Measurements from ENCODE around the gene CHRND.

CHRND gene

GRCh38 chr2:232525791-232526371, at the start of gene CHRND:
Gene CHRND, plus strand, starts transcription at chr2:232526160. Its CDS starts 56 bp downstream, at chr2:232526216.
- no peak for DNase-seq (ENCODE audit: low read depth)

DNA sequence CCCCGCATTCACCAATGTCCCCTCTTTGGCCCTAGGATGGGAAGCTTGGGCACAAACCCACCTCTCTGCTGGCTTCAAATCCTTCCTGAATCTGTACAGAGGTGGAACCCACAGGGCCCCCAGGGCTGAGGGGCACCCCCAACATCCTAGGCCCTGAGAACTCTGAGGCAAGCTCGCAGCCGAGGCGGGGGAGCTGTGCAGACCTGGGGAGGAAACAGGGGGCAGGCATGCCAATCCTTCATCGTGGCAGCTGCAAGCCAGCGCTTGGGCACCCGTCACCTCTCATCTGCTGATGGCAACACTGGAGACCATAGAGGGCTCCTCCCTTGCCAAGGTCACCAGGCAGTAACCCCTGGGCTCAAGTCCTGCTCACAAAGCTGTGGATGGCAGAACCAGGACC, 49.2 kb upstream of the CHRND start:
- no peak for DNase-seq (ENCODE audit: low read depth)

GRCh38 chr2:232477751-232478510, 48.0 kb upstream of the CHRND start:
- DNase-seq (ENCODE audit: low read depth) = no peak

DNA sequence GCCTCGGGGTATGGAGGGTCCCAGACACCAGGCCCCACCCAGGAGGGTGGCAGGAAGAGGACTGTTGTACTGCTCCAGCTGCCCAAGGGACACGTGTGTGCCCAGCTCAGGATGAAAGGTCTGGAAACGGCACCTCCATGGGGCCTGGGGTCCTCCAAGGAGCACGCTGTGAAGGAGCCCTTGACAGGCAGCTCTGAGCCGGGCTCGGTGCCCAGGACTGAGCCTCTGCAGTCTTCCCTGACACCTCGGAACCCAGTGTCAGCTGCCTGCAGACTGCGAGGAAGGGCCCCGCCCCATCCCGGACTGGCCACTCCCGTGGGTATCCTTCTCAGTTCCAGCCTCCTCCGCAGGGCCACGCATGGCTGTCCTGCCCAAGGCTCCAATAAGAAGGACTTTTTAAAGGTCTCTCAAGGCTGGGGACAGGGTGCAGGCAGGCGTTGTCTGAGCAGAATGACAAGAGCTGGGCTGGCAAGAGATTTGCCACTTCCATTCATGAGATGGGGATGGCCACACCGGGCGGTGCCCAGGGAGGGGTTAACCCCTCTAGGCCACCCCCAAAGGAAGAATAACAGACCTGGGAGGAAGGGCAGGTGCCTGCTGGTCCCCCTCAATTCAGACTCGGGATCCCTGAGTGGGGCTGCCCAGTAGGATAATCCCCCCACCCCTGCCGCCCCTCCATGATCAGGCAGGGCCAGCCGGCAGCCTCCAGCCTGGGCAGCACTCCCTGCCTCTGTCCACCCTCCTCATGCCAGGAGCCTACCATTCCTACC, 47.2 kb upstream of the CHRND start:
- DNase-seq (ENCODE audit: low read depth) = no peak

- no peak for DNase-seq (ENCODE audit: low read depth)
These were observed 46.4 kb upstream of the CHRND start for GRCh38 chr2:232479341-232480200.

- DNase-seq (ENCODE audit: low read depth) = no peak
These were observed 45.5 kb upstream of the CHRND start for GRCh38 chr2:232480201-232481190.

DNA sequence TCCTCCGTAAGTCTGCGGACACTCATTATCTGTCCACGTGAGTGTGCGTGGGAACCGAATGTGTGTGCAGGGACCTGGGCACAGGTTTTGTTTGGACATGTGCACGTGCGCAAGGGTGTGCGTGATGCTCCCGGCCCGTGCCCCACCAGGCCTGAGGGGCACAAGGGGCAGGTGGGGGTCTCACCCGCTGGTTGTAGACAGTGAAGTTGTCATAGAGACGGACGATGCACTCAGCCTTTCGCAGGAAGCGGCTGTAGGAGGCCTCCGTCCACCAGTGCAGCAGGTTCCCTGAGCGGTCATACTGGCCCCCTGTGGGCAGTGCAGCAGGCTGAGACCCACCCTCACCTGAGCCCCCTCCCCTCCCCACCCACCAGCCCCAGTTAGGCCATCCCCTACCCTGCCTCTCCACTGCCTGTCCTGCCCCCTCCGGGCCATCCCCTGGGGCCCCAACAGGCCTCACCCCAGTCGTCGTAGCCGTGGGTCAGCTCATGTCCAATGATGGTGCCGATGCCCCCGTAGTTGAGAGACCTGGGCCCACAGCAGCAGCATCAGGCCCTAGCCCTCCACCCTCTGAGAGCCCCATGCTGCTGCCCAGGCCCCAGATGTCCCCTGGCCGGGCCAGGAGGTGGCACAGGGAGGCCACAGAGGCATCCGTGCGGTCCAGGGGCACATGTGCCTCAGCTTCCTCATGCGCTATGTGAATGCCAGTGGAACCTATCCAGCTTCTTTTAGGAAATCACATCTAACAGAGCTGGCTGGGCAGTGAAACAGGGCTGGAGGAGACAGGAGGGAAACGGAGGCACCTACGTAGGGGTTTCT, 44.4 kb upstream of the CHRND start:
- DNase-seq (ENCODE audit: low read depth) = no peak

DNA sequence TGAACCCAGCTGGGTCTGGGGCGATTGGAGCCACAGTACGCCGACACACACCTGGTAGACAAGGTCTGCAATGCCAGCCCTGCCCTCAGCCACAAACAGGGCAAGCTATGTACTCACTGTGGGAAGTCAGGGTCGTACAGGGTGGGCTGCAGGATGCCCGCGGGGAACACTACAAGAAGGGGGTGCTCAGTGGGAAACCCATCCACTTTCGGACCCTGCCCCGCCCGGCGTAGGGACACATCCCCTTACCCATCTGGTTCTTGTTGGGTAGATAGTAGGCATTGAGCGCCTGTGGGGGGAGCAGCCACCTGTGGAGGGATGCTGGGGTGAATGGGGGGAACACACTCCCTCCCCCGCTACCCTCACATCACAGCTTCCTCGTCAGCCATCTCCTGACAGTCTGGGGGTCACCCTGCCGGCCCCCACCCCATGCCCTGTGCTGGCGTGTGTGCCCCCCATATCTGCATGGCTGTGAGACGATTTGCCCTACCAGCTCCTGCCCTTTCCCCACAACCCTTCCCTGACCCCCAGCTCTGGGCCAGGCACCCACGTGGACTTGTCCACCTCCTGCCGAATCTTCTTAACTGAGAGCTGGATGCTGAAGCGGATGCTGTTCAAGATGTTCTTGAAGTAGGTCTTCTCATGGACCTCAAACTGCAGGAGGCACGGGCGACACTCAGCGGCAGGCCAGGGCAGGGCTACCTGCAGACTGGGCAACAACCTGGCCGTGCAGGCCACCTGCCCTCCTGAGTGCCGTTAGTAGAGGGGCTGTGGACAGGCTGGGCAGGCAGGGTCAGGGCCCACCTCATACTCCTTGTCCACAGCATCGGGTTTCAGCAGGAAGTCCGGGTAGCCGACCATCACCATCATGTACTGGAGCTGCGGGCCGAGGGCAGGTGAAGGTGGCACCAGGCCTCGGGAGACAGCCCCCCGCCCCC, 43.4 kb upstream of the CHRND start:
- DNase-seq (ENCODE audit: low read depth) = no peak

DNA sequence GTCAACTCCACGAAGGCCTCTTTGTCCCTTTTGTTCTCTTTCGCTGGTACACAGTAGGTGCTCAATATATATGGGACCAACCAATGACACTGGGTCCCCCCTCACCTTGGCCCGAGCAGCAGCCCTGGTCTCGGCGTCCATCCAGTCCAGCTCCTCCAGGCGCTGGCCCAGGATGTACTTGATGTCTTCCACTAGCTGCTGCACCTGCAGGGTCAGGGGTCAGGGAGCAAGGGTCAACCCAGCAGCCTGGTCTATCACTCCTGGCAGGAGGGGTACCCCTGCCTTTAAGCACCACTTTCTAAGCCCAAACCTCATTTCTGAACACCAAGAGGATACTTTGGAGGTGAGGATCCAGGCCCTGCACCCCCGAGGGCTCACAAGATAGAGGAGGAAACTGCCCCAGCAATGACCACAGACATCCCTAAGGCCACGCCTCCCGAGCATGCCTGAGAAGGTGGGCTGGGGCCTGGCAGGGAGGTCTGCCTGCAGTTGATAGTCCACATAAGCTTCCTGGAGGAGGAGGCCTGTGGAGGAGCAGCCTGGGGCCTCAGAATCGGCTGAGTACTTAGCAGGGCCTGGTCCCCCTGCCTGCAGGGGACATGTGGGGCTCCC, 42.5 kb upstream of the CHRND start:
- no peak for DNase-seq (ENCODE audit: low read depth)

DNA sequence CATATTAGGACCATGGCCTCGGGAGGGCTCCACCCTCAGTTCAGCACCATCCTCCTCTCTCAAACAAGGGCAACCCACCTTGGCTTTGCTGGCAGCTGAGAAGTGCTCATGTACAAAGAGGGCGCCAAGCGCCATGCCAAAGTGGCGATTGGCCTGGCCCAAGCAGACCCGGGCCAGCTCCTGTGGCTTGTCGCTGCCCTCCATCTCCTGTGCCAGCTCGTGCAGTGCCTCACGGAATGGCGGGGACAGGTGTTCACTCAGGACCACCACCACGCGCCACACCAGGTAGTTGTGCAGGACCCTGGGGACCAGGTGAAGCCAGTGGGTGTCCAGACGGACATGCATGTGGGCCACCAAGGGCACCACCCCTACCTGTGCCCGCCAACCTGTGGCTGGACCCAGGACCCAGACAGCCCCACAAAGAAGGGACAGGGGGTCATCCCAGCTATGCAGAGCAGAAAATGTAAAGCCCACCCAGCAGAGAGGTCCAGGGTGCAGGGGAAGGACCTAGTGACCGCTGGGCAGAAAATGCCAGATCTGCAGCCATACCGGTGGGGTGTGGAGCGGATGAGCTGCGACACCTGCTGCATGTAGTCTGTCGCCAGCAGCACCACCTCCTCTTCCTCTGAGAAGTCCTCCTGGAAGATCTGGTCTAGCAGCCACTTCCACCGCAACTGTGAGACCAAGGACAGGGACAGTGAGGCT, 41.9 kb upstream of the CHRND start:
- DNase-seq (ENCODE audit: low read depth) = no peak

DNA sequence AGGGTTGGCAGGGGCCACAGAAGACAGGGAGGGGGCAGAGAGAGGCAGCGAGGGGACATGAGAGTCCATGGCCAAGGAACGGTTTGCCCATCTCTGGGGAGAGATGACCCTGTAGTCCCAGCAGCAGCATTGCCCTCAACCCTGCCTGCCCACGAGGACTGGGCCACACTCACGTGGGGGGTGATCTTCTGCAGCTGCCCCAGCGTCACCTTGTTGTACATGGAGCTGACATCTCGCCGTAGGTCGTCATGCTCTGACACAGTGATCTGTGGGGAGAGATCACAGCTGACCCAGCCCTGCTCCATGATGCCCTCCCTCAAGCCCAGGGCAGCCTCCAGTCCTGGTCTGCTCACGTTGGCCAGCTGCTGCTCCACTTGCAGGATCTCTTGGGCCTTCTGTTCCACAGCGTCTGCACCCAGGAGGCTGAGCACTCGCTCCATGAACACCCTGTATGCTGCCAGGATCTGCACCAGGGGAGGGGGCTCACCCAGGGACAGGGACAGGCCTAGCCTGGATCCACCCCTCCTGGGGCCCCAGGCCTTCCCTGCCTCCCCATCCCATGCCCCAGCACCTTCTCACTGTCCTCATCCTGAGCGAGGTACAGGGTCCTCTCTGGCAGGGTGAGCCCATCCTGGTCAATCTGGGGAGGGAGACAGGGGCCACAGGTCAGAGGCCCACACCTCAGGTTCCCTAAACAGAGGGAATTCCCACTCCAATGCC, 41.2 kb upstream of the CHRND start:
- no peak for DNase-seq (ENCODE audit: low read depth)

GRCh38 chr2:232485348-232485756, 40.6 kb upstream of the CHRND start:
- DNase-seq (ENCODE audit: low read depth) = no peak

GRCh38 chr2:232485757-232486557, 40.0 kb upstream of the CHRND start:
- DNase-seq (ENCODE audit: low read depth) = no peak

DNA sequence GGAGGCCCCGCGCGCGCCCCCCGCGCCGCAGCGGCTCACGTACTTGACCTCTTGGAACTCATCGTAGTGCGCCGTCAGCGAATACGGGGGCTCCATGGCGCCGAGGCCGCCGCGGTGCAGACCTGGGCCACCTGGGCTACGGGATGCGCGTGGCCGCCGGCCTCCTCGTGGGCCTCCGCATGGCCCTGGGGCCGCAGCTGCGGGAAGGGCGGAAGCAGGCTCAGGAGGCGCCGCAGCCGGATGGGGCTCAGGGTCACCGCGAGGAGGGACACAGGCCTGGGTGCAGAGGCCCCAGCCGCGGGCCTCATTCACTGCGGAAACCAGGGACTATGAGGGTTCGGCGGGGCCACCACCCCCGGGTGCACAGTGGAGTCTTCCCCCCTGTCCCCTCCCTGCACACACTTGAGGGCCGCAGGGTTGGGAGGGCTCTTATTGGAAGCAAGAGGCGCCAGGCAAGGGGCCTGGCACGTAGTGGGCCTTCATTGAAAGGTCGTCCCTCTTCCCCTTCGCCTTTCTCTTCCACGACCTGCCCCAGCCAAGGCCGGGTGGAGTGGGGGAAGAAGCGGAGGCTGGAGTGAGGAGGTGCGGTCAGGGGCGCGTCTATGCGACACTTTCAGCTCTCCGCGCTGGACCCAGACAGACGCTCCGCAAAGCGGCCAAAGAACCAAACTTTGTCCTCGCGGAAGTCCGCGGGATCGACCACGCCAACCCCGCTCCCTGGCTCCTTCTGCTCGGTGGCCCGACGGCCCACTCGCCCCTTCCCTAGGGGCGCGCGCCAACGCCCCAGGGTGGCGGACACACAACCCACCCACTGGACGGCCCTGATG, 39.2 kb upstream of the CHRND start:
- no peak for DNase-seq (ENCODE audit: low read depth)

DNA sequence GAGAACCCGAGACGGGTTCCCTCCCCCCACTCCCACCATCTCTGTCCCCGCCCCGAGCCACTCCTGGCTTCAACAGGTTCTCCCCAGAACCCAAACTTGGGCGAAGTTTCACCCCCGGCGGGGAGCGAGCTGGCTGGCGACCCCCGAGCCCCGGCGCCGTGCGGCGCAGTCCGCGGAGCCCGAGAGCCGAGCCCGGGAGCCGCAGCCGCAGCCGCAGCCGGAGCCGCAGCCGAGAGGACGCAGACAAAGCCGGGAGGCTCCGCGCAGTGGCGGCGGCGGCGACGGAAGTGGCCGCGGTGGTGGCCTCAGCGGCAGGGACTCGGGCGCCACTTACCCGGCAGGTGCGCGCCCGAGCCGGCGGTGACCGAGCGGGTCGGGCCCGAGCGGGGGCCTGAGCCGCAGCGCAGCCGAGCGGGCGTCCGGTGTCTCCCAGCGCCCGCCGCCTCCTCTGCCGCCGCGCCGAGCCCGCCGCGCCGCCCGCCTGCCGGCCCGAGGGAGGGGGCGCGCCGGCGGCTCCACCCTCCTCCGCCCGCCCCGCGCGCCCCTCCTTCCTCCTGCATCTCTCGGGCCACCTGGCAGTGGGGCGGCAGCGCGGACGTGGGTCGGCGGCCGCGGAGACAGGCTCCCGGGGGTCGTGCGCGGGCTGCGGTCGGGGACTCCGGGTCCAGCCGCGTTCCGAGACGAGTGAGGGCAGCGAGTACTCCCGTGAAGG, 38.4 kb upstream of the CHRND start, which contains the start of gene ECEL1:
Gene ECEL1 (minus strand): TSS at position 450 of the 712 bp plus-strand sequence. CDS start 1,181 bp downstream, outside the sequence.
- DNase-seq (ENCODE audit: low read depth) = no peak
